GM19328 (cell line): Measurements from ENCODE around the gene ZNF865.
A peak's percentile ranks its signal among the peaks of the same experiment; 100 is the strongest.
"Not testable (repeated sequence)": the region's sequence is repeated elsewhere in the genome, so short reads cannot be mapped to it uniquely, and the experiment has no call there.

Source experiments
- ATAC-seq: cut with Tn5 transposase; IDR thresholded peaks from one replicate; pipeline ENCODE4 v1.9.1; 2021; ENCODE audit warnings: mild to moderate bottlenecking, moderate library complexity; ENCODE audit not compliant: unreplicated experiment

Gene ZNF865

GRCh38 chr19:55605637-55606470 lies at the start of gene ZNF865:
Gene ZNF865, plus strand, starts transcription at chr19:55605647. Its CDS starts 7,972 bp downstream, at chr19:55613619.
- ATAC-seq, result peak; percentile 16

GRCh38 chr19:55559684-55560083 lies 45.8 kb upstream of the ZNF865 start:
- no peak for ATAC-seq

GRCh38 chr19:55563261-55563690 lies 42.2 kb upstream of the ZNF865 start:
- no peak for ATAC-seq

GRCh38 chr19:55566823-55567222 lies 38.6 kb upstream of the ZNF865 start:
- ATAC-seq, result no peak

- no peak for ATAC-seq
Measured at GRCh38 chr19:55567708-55568328, 37.6 kb upstream of the ZNF865 start.

- ATAC-seq, result not testable (repeated sequence)
Measured at GRCh38 chr19:55569477-55569876, 36.0 kb upstream of the ZNF865 start.

DNA sequence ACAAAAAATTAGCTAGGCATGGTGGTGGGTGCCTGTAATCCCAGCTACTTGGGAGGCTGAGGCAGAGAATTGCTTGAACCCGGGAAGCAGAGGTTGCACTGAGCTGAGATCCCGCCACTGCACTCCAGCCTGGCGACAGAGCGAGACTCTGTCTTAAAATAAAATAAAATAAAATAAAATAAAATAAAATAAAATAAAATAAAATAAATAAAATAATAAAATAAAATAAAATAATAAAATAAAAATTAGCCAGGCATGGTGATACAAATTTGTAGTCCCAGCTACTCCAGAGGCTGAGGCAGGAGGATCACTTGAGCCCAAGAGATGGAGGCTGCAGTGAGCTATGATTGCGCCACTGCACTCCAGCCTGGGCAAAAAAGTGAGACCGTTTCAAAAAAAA lies 31.5 kb upstream of the ZNF865 start:
- not testable (repeated sequence) for ATAC-seq

GRCh38 chr19:55576746-55577145 lies 28.7 kb upstream of the ZNF865 start:
- no peak for ATAC-seq

DNA sequence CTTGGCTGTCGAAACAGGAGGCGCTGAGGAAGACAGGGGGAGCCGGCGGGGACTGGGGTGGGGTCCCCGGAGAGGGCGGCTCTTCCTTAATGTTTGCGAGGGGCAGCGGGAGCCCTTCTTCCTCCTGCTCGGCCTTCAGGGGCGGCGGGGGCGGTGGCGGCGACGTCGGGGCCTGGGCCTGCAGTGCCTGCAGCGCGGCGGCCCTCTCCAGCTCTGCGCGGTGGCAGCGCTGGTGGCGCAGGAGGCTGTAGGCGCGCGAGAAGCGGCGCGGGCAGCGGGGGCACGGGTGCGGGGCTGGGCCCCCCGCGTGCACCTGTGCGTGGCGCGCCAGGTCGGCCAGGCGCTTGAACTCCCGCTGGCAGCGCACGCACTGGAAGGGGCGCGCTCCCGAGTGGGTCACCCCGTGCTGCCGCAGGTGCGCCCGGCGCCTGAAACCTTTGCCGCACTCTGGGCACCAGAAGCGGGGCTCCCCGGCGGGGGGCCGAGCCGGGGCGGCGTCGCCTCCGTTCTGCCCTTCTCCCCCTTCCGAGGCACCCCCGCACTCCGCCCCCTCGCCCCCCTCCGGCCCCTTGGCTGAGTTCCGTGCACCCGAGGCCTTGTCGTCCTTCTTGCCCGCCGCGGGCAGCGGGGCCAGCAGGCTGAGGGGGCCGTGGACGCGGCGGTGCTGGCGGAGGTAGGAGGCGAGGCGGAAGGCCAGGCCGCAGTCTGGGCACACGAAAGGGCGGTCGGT lies 27.3 kb upstream of the ZNF865 start:
- ATAC-seq, result no peak

GRCh38 chr19:55578761-55579747 lies 26.4 kb upstream of the ZNF865 start:
- ATAC-seq, result no peak

GRCh38 chr19:55579766-55580621 lies 25.5 kb upstream of the ZNF865 start:
- ATAC-seq, result no peak

- ATAC-seq, result no peak
Measured at GRCh38 chr19:55580628-55581144, 24.8 kb upstream of the ZNF865 start, which contains the start of gene ZNF579. Gene ZNF579, minus strand, starts transcription at chr19:55580848. Its CDS starts 1,209 bp downstream, at chr19:55579639.

DNA sequence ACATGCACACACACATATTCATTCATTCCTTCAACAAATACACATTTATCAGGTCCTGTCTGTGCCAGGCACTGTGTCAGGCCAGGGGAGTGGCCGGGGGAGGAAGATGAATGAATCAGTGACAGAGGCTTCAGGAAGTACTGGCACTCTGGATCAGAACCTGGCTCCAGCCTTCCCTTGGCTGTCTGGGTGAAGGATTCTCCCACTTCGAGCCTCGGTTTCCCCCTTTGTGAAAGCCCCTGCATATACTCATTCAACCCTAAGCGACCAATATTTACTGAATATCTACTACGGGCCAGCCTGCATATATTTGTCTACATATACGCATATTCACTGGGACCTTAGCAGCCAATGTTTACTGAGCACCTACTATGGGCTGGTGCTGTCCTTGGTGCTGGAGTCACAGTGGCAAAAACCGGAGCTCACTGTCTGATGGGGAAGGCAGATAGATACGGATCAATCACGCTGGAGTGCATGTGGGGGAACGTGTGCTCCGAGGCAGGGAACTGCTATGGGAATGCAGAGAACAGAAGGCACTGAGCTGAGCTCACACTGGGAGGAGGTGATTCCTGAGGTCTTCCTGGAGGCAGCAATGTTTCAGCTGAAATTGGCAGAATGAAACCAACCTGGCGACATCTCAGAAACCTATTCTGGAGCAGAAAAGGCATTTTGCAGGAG lies 24.2 kb upstream of the ZNF865 start:
- ATAC-seq, result no peak

- no peak for ATAC-seq
Measured at GRCh38 chr19:55581823-55582223, 23.6 kb upstream of the ZNF865 start.

- ATAC-seq, result not testable (repeated sequence)
Measured at GRCh38 chr19:55582284-55582683, 23.2 kb upstream of the ZNF865 start.

DNA sequence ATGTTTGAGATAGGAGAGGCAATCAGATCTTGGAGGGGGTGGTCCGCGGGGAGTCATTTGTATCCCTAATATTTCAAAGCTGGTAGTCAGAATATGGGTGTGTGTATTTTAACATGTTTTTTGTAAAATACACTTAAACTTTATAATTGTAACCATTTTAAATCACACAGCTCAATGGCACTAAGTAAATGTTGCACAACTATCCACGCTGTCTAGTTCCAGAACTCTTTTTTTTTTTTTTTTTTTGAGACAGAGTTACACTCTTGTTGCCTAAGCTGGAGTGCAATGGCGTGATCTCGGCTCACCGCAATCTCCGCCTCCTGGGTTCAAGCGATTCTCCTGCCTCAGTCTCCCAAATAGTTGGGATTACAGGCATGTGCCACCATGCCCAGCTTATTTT lies 21.6 kb upstream of the ZNF865 start:
- ATAC-seq, result not testable (repeated sequence)

- ATAC-seq, result no peak
Measured at GRCh38 chr19:55584871-55585270, 20.6 kb upstream of the ZNF865 start.

- ATAC-seq, result no peak
Measured at GRCh38 chr19:55585658-55586339, 19.6 kb upstream of the ZNF865 start.
